ELF-1 (cell line): ENCODE measurements around the gene TMEM107.

Experiments
- DNase-seq: peaks from one replicate; pipeline ENCODE4 v3.0.0-alpha.2; 2016; ENCODE audit warnings: low read depth, low spot score

Gene TMEM107

GRCh38 chr17:8150194-8151119 is 25.7 kb downstream of the TMEM107 start:
- DNase-seq: no peak

GRCh38 chr17:8149419-8150193 is 26.6 kb downstream of the TMEM107 start:
- no peak for DNase-seq

GRCh38 chr17:8148560-8148959 is 27.6 kb downstream of the TMEM107 start:
- DNase-seq: no peak

GRCh38 chr17:8147805-8148404 is 28.3 kb downstream of the TMEM107 start:
- DNase-seq: no peak

- DNase-seq: no peak
Measured at GRCh38 chr17:8147141-8147804, 28.9 kb downstream of the TMEM107 start.

DNA sequence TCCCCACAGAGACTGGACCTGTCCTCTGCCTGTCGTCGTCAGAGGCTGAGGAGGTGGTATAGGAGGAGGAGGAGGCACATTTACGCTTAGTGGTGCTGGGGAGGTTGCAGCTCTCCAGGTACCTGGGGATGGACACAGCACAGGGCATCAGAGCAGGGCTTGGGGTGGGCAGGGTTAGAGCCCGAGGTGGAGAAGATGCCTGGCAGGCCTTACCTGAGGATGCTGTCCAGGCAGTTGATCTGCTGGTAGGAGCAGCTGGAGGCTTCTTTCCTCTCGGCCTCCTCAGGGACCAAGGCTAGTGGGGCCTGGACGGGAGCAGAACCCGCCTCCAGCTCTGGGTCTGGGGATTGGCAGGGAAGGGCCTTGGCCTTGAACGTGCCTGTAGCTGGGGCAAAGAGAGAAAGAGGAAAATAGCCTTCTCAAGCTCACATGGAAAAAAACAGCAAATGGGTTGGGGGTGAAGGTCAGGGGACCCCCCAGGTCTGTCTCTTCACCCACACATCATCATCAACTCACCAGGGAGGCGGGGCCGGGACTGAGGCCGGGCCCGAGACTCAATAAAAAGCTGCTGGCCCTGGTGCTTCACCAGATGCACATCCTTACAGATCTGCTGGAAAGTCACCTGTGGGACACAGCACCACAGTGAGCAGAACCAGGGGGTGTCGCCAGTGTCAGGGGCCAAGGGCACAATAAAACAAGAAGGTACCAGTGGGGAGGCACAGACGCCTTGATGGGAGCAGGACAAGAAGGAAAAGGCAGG is 29.6 kb downstream of the TMEM107 start:
- DNase-seq: no peak

- no peak for DNase-seq
Measured at GRCh38 chr17:8145811-8146210, 30.4 kb downstream of the TMEM107 start.

DNA sequence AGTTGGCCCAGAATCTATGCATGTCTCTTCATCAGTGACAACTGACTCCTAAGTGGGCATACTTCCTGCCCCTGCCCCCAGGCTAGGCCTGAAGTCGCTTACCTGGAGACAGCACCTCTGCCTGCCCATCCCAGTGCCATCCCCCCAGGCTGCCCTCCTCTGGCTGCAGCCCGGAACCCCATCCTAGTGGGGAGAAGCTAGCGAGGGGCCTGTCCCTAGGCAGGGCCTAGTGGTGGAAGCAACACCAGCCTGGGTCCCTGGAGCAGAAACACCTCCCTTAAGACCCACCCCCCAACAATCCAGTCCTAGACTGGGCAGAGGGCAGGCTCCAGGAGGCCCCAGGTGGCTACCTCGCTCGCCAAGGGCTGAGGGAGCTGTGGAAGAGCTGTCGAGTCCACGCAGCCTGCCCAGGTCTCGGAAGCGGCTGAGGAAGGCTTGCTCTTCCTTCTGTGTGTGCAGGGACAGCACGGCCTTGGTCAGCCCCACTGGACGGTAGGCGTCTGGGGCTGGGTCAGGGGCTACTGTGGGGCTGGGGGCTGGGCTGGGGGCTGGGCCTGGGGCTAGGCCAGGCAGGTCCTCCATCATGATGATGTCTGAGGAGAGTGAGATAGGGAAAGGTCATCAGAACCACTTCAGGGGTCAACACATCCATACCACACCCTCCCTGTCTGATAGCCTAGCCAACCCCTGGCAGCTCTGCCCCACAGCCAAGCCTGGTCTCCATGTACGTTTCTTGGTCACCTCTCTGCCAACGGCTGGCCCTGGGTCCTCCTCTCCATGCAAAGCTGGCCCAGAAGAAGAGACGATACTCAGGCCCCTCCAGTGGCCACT is 31.6 kb downstream of the TMEM107 start:
- DNase-seq: no peak

DNA sequence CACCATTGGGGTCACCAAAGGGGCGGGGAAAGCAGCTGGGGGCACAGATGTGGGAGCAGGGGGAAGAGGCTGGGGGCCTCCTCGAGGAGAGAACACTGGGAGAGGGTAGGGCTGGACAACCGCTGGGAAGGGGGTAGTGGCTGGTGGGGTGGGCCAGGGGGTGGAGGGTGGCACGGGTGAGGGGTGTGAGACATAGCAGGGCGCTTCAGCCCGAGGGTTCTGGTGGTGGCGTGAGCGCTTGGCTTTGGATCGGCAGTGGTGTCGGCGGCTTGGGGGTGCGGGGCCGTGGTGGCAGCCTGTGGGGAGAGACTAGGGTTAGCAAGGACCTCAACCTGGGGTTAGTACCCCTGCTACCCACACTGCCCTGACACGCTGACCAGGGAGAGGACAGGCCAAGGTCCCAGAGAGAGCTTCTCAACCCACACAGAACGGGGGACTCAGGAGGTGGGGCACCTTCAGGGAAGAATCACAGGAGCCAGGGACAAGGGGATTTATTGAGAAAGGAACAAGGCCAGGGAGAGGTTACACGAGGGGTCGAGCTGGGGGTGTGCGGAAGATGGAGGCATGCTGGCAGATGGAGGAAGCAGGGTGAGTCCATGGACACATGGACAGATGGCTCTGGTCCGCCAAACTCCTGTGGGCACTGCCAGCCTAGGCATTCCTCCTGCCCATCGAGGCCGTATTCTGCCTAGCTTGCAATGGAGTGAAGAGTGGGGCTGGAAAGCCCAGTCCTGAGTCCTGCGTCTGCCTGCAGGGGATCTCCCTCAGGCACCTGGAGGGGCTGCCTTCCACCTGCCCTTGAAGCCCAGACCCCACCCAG is 32.4 kb downstream of the TMEM107 start:
- no peak for DNase-seq

DNA sequence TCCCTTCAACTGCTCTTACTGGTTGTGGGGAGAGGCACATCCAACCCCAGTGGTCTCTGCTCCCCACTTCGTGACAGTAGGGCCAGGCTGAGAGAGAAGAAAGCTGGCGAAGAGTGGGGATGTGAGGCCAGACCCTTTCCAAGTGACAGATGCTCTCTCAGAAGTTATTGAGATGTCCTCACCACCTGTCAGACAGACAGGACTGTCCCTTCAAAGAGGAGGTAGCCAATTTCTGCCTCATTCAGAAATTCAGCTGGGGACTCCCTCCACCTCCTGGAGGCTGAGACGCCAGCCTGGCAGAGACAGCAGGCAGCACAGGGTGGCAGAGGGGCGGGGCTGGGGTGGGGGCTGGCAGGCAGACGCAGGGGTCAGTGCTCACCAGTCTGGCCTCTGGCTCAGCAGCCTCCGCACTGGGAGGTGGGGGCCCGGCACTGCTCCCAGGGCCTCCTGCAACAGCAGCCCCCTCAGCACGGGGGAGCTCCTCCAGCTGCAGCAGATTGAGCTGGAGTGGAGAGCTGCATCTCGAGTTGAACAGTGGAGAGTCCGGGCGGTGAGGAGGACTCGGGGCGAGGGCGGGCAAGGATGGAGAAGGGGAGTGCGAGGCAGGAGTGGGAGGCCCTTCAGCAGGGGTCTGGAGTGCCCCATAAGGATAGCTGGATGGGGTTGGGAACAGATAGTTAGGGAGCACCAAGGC is 33.1 kb downstream of the TMEM107 start:
- no peak for DNase-seq

DNA sequence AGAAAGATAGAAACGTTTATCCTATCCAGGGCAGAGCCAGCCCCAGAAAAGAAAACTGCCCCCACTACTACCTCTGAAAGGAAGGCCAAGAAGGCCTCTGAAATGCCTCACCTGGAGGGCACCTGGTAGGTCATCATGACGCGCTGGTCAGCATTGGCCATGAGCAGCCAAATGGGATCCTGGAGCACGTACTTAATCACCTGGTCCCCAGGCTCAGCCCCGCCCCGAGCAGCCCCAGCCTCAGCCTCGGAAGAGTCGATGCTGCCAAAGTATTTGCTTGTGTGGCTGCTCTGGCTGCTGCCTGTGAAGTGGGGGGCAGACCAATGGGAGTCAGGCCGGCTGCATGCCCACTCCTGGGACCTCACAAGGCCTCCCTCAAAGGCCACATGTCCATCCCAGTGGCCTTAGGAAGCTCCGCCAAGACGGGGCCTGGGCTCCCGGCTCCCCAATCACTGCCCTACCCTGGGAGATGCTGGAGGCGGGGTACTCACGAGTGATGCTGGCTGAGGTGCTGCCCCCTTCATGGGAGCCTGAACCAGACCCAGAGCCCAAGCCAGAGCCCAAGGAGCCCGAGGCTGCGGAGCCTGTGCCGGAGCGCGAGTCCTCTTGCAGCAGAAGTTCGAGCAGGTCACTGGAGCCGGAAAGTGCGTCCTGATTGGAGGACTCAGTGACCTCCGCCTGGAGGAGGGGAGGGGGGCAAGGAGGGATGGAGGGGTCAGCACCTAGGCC is 33.9 kb downstream of the TMEM107 start:
- DNase-seq: no peak

DNA sequence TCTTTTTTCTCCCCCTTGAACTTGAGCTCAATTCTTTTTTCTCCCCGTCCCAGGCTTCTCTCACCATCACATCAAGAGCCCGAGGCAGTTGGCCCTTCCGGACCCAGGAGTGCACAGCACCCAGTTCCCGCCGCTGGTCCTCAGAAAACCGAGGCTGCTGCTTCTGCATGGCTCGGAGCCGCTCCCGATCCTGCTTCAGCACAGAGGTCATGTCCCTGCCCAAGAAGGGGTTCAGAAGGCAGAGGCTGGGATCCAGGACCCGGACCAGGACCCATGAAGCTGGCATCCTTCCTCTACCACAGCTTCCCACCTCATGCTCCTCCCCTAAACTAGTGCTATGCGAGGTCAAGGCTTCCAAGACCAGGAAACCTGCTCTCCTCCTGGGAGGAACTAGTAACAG is 34.4 kb downstream of the TMEM107 start:
- DNase-seq: no peak

DNA sequence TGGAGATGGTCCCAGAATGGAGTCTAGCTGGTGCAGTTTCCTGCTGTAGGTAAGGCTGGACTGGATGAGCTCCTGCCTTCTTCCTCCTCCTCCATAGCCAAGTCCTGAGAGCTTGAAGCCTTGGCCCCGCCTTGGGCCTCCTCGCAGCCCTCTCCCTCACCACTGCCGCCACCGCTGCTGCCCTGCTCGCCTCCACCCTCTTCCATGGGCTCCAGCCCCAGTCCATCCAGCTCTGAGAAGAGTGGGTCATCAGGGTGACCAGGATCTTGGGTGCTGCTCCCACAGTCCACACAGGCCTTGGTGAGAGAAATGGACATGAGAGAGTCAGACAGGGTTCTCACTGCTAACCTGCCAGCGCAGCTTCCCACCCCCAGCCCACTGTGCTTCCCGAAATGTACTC is 35.1 kb downstream of the TMEM107 start:
- no peak for DNase-seq

DNA sequence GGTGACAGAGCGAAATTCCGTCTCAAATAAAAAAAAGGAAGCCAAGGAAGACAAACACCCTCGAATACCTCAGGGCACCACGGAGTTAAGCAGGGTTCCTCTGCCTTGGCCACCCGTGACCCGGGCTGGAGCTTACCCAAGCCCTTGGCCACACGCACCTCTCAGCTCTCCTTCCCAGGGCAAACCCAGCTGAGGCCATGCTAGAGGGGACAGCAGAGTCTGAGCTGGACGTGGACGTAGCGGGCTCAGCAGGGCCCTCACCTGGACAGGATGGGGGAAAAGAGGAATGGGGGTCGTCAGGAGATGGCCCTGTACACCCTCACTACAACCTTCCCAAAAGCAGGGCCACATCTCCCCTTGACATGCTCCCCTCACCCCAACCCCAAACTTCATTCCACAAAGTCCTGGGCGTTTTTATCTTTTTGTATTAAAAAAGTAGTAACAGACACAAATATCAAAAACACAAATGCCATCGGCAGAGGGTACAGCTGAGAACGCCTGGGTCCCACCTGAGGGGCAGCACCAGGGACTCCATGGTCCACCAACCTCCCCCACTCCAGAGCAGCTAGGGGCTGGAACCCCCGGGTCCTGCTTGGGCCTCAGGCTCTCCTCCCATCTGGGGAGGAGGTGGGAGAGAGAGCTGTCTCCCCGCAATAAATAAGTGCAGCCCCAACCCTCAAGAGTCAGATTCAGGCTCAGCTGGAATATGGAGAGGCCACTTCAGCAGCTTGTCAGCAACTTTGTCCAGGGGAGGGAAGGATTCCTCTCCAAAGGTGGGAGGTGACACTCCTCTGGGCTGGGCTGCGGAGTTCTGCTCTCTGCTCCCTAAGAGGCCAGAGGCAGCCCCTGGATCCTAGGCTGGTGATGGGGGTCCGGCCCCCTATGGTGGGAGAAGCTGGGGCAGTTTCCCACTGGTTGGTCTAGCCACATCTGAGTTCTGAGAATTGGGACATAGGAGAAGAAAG is 35.8 kb downstream of the TMEM107 start:
- no peak for DNase-seq

DNA sequence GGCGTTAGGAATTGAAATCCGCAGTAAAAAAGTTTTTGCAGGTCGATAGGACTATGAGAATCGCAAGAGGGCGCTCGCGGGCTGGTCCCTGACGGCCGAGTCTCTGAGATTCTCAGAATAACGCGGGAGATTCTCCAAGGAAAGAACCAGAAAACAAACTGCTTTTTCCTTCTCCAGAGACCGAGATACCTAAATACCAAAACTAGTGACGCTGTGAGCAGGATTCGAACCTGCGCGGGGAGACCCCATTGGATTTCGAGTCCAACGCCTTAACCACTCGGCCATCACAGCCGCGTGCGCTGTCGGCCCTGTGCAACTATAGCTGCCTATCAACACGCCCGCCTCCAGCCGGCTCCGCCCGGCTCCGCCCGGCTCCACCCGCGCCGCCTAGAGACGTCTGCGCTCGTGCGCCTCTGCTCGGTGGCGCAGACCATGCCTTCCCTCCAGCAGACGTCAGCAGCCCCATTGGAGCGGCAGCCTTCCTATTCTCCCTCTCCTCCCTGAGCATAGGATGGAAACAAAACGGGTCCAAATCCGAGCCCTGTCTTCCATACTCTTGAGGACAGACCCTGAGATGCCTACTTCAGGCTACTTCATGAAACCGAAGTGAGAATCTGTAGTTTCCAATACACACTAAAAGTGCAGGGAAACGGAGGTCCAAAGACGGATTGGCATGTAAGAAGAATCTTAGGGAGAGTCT is 37.4 kb downstream of the TMEM107 start:
- peak; percentile 100 for DNase-seq

GRCh38 chr17:8138374-8138671 is 37.9 kb downstream of the TMEM107 start:
- DNase-seq: no peak
